Chondrocyte (in vitro differentiated cells): ENCODE results near the gene HSF2BP. TPM values are rescaled to one million over a fixed set of nuclear protein-coding genes. Genes with fewer than 3 reads are reported as not detected.
A peak's percentile ranks its signal among the peaks of the same experiment; 100 is the strongest.

Source experiments
- DNase-seq: peaks from one replicate; pipeline ENCODE4 v3.0.0; 2021; ENCODE audit warnings: mixed read lengths, low spot score
- H3K27ac Mint-ChIP-seq: one replicate; pipeline ENCODE4 v1.8.0; 2021; ENCODE audit warnings: mild to moderate bottlenecking, moderate library complexity, mixed read lengths; ENCODE audit not compliant: unreplicated experiment
- H3K27me3 Mint-ChIP-seq: 2 replicates; pipeline ENCODE4 v1.8.0; 2021; ENCODE audit warnings: low read depth, mixed read lengths
- H3K36me3 Mint-ChIP-seq: 2 replicates; pipeline ENCODE4 v1.8.0; 2021; ENCODE audit warnings: low read depth, mixed read lengths
- H3K4me1 Mint-ChIP-seq: 2 replicates; pipeline ENCODE4 v1.8.0; 2021; ENCODE audit warnings: low read depth, mild to moderate bottlenecking, mixed read lengths
- H3K4me3 Mint-ChIP-seq: one replicate; pipeline ENCODE4 v1.8.0; 2021; ENCODE audit warnings: mild to moderate bottlenecking, moderate library complexity, mixed read lengths; ENCODE audit not compliant: unreplicated experiment
- H3K9me3 Mint-ChIP-seq: 2 replicates; pipeline ENCODE4 v1.8.0; 2021; ENCODE audit warnings: low read depth, mixed read lengths
- total RNA-seq: library from RNA; stranded (reverse); gene quantifications from 3 replicates; pipeline ENCODE4 v1.2.1, GENCODE V29; 2021
- TF ChIP-seq, protein P1 (sequence below): fragments of 200-600 bp; sonication (generic); IDR thresholded peaks from 2 replicates; pipeline ENCODE4 v1.5.0; 2021; ENCODE audit warnings: antibody characterized with exemption, mild to moderate bottlenecking, moderate library complexity

Gene HSF2BP
- total RNA-seq, 1 donor from 2014 or later, result 3.5 TPM

- DNase-seq, result no peak
- H3K36me3 Mint-ChIP-seq, result no peaks in the 10 kb centered on the region
- TF ChIP-seq, protein P1, sequence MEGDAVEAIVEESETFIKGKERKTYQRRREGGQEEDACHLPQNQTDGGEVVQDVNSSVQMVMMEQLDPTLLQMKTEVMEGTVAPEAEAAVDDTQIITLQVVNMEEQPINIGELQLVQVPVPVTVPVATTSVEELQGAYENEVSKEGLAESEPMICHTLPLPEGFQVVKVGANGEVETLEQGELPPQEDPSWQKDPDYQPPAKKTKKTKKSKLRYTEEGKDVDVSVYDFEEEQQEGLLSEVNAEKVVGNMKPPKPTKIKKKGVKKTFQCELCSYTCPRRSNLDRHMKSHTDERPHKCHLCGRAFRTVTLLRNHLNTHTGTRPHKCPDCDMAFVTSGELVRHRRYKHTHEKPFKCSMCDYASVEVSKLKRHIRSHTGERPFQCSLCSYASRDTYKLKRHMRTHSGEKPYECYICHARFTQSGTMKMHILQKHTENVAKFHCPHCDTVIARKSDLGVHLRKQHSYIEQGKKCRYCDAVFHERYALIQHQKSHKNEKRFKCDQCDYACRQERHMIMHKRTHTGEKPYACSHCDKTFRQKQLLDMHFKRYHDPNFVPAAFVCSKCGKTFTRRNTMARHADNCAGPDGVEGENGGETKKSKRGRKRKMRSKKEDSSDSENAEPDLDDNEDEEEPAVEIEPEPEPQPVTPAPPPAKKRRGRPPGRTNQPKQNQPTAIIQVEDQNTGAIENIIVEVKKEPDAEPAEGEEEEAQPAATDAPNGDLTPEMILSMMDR, result no peak
- H3K4me3 Mint-ChIP-seq, result no peak overlapping the region
- H3K9me3 Mint-ChIP-seq, result no peaks in the 10 kb centered on the region
- H3K4me1 Mint-ChIP-seq, result peaks cover 51% of the 10 kb centered on the region
- no peaks in the 10 kb centered on the region for H3K27me3 Mint-ChIP-seq
- peak overlapping the region; percentile 69 for H3K27ac Mint-ChIP-seq
Observed at GRCh38 chr21:43613755-43614638, 45.3 kb downstream of the HSF2BP start.

DNA sequence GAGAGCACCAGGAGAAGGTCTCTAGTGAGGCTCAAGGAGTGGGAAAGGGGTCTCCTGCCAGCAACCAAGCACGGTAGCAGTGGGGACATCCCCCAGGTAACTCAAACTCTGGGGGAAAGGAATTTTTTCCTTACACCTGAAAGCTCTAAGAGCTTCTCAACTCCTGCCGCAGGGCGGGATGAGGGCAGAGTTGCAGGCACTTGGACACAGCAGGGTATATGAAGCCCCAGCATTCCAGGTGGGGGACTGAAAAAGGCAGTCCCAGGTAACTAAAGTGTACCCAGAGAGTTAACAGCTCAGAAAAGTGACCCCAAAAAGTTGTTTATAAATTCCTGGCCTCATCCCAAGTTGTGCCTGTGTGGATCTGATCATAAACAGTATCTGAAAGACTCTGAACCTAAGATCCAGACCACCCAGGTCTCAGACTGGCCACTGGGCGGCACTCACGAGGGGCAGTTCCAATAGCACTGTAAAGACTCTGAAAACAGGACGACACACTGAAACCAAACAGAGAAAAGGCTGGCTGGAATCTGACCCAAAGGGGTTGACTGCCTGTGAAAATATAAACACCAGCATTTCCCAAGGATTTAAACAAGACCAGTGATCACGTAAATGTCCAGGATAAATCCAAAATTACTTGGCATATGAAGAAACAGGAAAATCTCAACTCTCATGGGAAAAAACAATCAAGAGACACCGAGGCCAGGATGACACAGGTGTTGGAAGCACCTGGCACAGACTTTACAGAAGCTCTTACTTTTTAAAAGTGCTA lies 47.5 kb downstream of the HSF2BP start:
- H3K36me3 Mint-ChIP-seq, result peaks cover 7% of the 10 kb centered on the region
- no peak overlapping the region for H3K4me3 Mint-ChIP-seq
- peaks cover 11% of the 10 kb centered on the region for H3K9me3 Mint-ChIP-seq
- peak overlapping the region; percentile 92 for H3K27ac Mint-ChIP-seq
- DNase-seq, result no peak
- peaks cover 71% of the 10 kb centered on the region for H3K4me1 Mint-ChIP-seq
- TF ChIP-seq, protein P1, result peak; percentile 89
- H3K27me3 Mint-ChIP-seq, result no peaks in the 10 kb centered on the region

- H3K27ac Mint-ChIP-seq, result peak overlapping the region; percentile 94
- no peaks in the 10 kb centered on the region for H3K27me3 Mint-ChIP-seq
- H3K36me3 Mint-ChIP-seq, result peaks cover 7% of the 10 kb centered on the region
- no peak for DNase-seq
- no peak overlapping the region for H3K4me3 Mint-ChIP-seq
- peaks cover 11% of the 10 kb centered on the region for H3K9me3 Mint-ChIP-seq
- TF ChIP-seq, protein P1, result no peak
- H3K4me1 Mint-ChIP-seq, result peaks cover 71% of the 10 kb centered on the region
Observed at GRCh38 chr21:43609501-43610340, 49.6 kb downstream of the HSF2BP start.

DNA sequence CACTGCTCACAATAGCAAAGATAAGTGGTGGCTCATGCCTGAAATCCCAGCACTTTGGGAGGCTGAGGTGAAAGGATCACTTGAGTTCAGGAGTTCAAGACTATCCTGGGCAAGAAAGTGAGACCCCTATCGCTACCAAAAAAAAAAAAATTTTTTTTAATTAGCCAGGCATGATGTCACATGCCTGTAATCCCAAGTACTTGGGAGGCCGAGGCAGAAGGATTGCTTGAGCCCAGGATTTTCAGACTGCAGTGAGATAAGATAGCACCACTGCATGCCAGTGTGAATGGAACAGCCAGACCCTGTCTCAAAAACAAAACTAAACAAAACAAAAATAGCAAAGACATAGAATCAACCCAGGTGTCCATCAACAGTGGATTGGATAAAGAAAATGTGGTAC lies 50.6 kb downstream of the HSF2BP start:
- TF ChIP-seq, protein P1, result no peak
- peaks cover 11% of the 10 kb centered on the region for H3K9me3 Mint-ChIP-seq

More for the DNA sequence above, 50.6 kb downstream of the HSF2BP start:
- Mint-ChIP-seq H3K36me3 (peaks cover 7% of the 10 kb centered on the region), H3K27me3 (no peaks in the 10 kb centered on the region), H3K27ac (peak overlapping the region; percentile 86), H3K4me1 (peaks cover 61% of the 10 kb centered on the region), H3K4me3 (no peak overlapping the region)
- DNase-seq, result no peak
